NCI-H226 (cell line): ENCODE results near the gene GFOD1.

Experiments
- DNase-seq: peaks from one replicate; pipeline ENCODE4 v3.0.0-alpha.2; 2015

GFOD1 gene

DNA sequence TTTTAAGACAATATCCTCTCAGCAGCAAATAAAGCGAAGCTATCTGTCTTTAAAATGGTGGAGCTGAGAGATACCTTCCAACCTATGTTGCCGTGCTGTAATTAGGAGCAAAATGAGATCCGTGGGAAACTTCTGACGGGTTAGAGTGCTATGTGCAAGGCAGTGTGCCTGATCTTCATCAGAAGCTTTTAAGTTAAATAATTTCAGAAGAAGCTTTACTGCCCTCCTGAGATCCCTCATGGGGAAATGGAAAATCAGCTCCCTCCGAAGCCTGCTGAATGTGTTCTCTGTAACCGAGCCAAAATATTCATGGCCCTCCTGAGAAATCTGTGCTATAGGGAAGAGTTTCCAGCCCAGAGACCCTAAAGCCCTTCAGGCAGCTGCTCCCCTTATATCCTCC is 115.3 kb downstream of the GFOD1 start:
- no peak for DNase-seq

DNA sequence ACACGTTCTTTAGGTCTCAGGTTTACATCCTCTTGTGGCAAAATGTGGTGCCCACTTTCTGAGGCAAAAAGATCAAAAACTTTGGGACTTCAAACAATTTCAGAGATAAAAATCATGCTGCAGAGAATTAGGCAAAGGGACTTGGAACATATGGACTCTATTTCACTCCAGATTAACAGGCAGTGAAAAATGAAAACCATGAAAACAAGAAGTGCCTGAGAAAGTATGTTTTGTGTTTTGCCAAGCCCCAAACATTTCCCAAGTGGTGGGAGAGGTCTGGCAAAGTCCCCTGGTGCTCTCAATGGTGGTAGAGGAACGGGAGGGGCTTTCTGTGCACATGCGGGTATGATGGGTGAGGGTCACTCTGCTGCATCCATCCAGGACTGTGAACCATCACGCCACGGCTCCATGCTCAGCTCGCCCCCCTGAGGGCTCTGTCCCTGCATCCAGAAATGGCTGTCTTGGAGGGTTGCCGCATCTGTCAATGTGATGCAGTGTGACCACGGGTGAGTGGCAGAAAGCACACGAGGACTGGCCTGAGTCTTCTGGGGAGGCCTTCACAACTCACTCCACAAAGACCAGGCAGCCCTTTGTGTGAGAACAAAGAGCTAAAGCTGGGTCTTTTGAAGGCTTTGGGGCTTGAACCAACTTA is 115.9 kb downstream of the GFOD1 start:
- DNase-seq, result no peak

- no peak for DNase-seq
These were observed 116.8 kb downstream of the GFOD1 start for GRCh38 chr6:13370623-13371022.

- DNase-seq, result no peak
These were observed 117.8 kb downstream of the GFOD1 start for GRCh38 chr6:13369591-13369990.

- peak; percentile 54 for DNase-seq
These were observed 118.7 kb downstream of the GFOD1 start for GRCh38 chr6:13368731-13369115.

GRCh38 chr6:13368079-13368730 is 119.2 kb downstream of the GFOD1 start:
- DNase-seq, result no peak

- no peak for DNase-seq
These were observed 120.0 kb downstream of the GFOD1 start for GRCh38 chr6:13367396-13367795.

DNA sequence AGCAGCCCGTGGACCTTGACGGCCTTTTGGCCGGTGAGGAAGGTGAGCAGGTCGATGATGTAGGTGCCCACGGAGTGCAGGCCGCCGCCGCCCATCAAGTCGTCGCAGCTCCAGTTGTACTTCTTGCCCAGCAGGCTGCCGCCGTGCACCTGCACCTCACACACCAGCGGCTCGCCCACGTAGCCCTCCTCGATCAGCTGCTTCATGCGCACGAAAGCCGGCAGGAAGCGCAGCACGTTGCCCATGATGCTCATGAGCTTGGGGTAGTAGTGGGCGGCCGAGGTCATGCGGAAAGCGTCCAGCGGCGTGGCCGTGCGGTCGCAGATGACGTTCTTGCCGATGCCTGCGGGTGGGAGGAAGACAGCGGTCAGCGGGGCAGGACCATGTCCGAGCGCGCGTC is 122.1 kb downstream of the GFOD1 start:
- no peak for DNase-seq

DNA sequence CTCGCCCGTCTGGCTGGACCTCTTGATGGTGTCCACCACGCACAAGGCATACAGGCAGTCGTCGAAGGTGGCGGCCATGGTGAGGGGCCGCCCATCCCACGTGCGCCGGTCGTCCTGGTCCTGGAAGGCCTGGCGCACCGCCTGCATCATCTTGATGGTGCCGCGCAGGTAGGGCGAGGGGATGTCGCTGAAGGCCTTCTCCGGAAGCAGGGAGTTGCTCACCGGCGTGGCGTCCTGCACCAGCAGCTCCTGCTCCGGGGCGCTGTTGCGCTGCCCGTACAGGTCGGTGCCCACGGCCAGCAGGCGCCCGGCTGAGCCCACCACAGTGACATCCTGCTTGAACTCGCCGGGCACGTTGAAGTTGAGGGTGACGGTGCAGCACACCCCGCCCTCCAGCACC is 122.6 kb downstream of the GFOD1 start:
- no peak for DNase-seq

GRCh38 chr6:13362412-13362811 is 125.0 kb downstream of the GFOD1 start:
- no peak for DNase-seq

DNA sequence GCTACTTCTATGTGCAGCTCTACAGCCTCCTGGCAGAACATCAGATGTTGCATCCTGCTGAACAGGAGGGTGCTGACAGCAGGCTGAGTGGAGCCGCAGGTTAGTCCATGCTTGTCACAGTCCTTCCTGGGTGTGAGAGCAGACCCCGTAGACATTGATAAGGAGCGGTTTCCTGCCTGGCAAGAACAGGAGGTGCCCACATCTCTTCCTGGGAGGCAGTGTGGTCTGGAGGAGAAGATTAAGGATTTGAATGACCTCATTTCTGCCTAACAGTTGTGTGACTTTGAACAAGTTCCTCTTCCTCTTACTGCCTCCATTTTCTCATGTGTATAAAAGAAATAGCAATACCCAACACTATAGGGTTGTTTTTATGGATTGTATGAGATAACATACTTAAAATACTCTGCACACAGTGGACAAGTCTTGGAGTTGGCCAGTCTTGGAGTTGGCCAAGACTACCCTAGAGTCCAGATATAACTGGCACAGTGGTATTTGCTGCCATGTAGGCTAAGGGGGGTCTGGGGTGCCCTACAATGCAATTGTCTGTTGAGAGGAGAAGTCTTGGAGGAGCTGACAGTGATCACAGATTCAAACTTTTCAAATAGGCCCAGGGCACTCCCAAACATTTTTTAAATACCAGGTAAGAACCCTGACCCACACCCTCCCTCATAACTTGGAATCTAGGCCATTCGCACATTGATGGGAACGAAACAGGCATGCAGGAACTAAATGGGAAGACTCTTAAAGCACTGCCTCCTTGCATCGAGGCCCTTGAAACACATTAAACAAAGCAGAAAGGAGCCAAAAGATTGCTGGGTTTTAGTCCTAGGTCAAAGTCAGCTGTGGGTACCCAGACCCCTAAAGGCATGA is 126.5 kb downstream of the GFOD1 start:
- DNase-seq, result peak; percentile 94

GRCh38 chr6:13359287-13359686 is 128.1 kb downstream of the GFOD1 start:
- DNase-seq, result no peak

- no peak for DNase-seq
These were observed 128.9 kb downstream of the GFOD1 start for GRCh38 chr6:13358511-13358910.

- no peak for DNase-seq
These were observed 129.8 kb downstream of the GFOD1 start for GRCh38 chr6:13357551-13358075.

DNA sequence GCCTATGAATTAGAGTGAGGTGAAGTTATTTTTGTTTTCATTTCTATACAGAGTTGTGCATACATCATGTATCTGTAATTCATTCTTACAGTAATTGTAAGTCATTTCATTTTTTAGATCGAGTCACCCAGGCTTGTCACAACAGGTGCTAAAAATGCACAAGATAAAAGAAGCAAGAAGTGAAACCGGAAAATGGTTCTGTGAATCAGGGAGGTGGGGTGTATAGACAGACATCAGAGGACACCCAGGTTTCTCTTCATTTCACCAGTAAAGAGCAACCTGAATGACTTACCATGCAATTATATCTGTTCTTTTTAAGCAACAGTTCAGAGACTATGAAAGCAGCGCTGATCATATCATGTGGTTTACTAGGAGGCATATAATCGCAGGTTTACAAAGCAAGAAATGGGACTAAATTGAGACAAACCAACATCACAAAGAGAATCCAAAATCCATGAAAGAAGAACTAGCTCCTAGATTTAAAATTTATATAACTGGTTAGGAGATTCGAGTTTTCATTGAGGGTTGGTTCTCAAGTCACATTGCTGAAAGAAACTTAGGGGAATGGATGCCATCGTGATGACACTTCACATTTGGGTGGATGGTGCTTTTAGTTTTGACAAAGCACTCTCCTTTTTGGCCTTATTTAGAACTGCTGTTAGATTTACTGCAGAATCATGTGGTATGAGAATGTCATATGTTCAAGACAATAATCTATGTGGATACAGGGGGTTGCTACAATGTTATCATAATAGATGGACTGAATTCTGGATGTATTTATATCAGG is 131.2 kb downstream of the GFOD1 start:
- no peak for DNase-seq

DNA sequence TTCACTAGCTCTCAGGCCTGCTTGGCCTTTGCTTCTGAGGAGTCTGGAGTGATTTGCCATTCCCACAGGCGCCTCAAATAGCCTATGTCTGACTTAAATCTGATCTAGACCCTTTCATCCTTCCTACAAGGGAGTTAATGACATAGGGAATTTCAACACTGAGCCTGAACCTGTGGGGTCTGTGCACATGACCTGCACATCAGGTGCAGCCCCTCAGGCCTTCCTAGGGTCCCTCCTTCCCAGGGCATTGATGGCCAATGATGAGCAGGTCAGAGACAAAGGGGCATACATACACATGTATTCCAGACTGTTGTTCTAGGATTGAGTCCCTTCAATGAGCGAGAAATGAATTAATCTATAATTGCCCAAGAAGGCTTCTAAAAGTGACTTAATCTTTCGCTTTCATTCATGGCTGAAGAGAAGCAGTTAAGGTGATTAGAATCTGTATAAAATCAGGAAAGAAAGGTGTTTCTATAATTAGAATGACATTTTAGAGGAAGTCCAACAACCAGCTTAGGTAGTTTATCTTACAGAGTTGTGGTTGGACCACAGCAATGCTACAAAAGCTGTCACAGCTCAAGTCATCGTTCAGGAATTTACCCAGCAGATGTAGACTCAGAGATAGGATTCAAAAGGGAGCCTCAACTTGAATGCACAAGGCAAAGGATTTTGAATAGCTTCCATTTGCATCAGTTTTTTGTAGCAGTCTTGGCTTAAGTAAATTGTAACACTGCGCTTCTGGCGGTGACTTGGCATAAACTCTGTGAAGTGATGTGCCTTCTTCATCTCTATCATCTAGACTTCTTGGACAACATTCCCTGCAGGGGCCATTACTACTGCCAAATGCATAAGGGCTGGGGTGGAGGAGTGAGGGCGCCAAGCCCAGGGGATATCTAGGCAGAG is 132.1 kb downstream of the GFOD1 start:
- peak; percentile 96 for DNase-seq

DNA sequence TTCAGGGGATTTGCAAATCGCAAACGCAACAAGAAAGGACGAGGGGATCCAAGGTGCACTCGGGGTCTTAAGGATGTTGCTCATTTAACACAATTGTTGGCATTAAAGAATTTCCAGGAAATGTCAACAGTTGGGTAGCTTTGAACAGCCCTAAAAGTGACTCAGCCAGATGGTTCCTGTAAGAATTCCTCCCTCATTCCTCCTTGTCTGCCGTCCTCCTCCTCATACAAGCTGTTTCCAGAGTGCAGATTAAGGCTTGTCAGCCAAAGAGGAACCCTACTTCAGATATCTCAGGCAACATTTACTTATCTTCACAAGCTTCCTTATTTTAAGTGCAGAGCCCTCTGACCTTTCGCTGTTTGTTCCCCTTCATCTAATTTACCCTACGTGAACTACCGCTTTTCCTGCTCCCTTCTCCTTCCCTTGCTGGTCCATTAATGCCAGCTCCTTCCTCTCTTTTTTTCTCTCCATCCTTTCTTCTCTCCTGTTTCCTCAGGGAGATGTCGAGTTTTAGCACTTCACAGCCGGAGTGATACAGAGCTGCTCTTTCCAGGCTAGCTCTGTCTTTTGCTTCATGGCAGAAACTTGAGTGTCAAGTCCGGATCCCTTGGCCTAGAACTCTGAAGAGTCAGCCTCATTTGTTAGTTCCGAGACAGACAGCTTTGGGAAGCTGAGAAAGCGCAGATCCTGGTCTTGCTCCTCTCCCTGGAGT is 132.9 kb downstream of the GFOD1 start:
- DNase-seq, result peak; percentile 83

GRCh38 chr6:13352165-13352564 is 135.2 kb downstream of the GFOD1 start:
- DNase-seq, result no peak

DNA sequence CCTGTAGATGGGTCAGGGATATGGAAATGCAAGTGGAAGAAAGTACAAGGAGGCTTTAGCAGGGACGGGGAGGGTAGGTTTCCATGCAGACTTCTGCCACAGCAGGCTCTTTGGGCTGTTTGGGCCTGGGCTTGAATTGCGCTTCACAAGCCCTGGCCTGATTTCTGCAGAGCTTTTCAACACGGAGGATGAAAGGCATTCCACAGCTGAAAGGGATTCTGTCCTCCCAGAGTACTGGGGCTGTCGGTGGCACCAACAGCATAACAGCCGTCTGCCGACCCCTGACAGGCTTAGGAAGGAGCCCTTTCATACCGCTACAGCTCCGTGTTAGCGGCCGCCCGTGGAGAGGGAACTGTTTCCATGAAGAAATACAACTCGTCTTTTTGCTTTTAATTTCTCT is 136.1 kb downstream of the GFOD1 start:
- DNase-seq, result no peak

- no peak for DNase-seq
These were observed 137.4 kb downstream of the GFOD1 start for GRCh38 chr6:13349811-13350506.
